Activated T-helper 17 cell treated with anti-CD3 and anti-CD28 coated beads, Interleukin-2, amount 50 U/mL, for 72 hours (primary cell): Measurements from ENCODE around the gene RPS2. TPM values are rescaled to one million over a fixed set of nuclear protein-coding genes. Genes with fewer than 3 reads are reported as not detected.

Source experiments
- ATAC-seq: fragments of 150-1000 bp; cut with Tn5 transposase; replicated peaks from 2 replicates; pipeline ENCODE4 v1.10.0; 2021; ENCODE audit warnings: mild to moderate bottlenecking, moderate library complexity
- H3K27ac Mint-ChIP-seq: one replicate; pipeline ENCODE4 v1.8.0; 2022; ENCODE audit warnings: mixed read lengths
- H3K27me3 Mint-ChIP-seq: one replicate; pipeline ENCODE4 v1.8.0; 2022; ENCODE audit warnings: mixed read lengths
- H3K36me3 Mint-ChIP-seq: one replicate; pipeline ENCODE4 v1.8.0; 2022; ENCODE audit warnings: low read depth, mild to moderate bottlenecking, mixed read lengths
- H3K4me1 Mint-ChIP-seq: one replicate; pipeline ENCODE4 v1.8.0; 2022; ENCODE audit warnings: mixed read lengths
- H3K4me3 Mint-ChIP-seq: one replicate; pipeline ENCODE4 v1.8.0; 2022; ENCODE audit warnings: mild to moderate bottlenecking, mixed read lengths
- H3K9me3 Mint-ChIP-seq: one replicate; pipeline ENCODE4 v1.8.0; 2022; ENCODE audit warnings: mixed read lengths
- total RNA-seq, 2 donors: library from RNA; stranded (reverse); gene quantifications; one replicate each; pipeline ENCODE4 v1.2.3, GENCODE V29; 2022

The RPS2 gene
- total RNA-seq, 2 donors from 2014 or later = 4,570 to 4,579 TPM

GRCh38 chr16:2003231-2003826, 38.7 kb upstream of the RPS2 start:
- Mint-ChIP-seq H3K9me3 (no peaks in the 10 kb centered on the region), H3K4me3 (no peak overlapping the region), H3K27ac (no peak overlapping the region), H3K27me3 (no peaks in the 10 kb centered on the region), H3K4me1 (peaks cover 16% of the 10 kb centered on the region), H3K36me3 (peaks cover 46% of the 10 kb centered on the region)
- ATAC-seq = no peak

- H3K4me3 Mint-ChIP-seq = no peak overlapping the region
- peaks cover 10% of the 10 kb centered on the region for H3K4me1 Mint-ChIP-seq
- no peaks in the 10 kb centered on the region for H3K9me3 Mint-ChIP-seq
- no peaks in the 10 kb centered on the region for H3K27me3 Mint-ChIP-seq
- H3K36me3 Mint-ChIP-seq = peaks cover 46% of the 10 kb centered on the region
- ATAC-seq = no peak
- no peak overlapping the region for H3K27ac Mint-ChIP-seq
Observed at GRCh38 chr16:2002406-2003230, 38.0 kb upstream of the RPS2 start.

GRCh38 chr16:2001456-2002355, 37.1 kb upstream of the RPS2 start:
- no peak for ATAC-seq
- H3K36me3 Mint-ChIP-seq = peaks cover 45% of the 10 kb centered on the region

GRCh38 chr16:2001035-2001434, 36.4 kb upstream of the RPS2 start:
- Mint-ChIP-seq H3K4me1 (peaks cover 2% of the 10 kb centered on the region), H3K9me3 (no peaks in the 10 kb centered on the region), H3K27ac (no peak overlapping the region), H3K4me3 (no peak overlapping the region), H3K36me3 (peaks cover 42% of the 10 kb centered on the region), H3K27me3 (no peaks in the 10 kb centered on the region)
- no peak for ATAC-seq

More at GRCh38 chr16:2001456-2002355, 37.1 kb upstream of the RPS2 start:
- H3K4me1 Mint-ChIP-seq = peaks cover 6% of the 10 kb centered on the region
- no peaks in the 10 kb centered on the region for H3K27me3 Mint-ChIP-seq
- no peak overlapping the region for H3K4me3 Mint-ChIP-seq
- no peak overlapping the region for H3K27ac Mint-ChIP-seq
- H3K9me3 Mint-ChIP-seq = no peaks in the 10 kb centered on the region

GRCh38 chr16:1999866-2000514, 35.4 kb upstream of the RPS2 start:
- Mint-ChIP-seq H3K27me3 (no peaks in the 10 kb centered on the region), H3K27ac (no peak overlapping the region), H3K36me3 (peaks cover 42% of the 10 kb centered on the region), H3K9me3 (no peaks in the 10 kb centered on the region), H3K4me3 (no peak overlapping the region), H3K4me1 (no peaks in the 10 kb centered on the region)
- ATAC-seq = no peak

- no peak for ATAC-seq
- Mint-ChIP-seq H3K27ac (no peak overlapping the region), H3K4me1 (no peaks in the 10 kb centered on the region), H3K27me3 (no peaks in the 10 kb centered on the region), H3K9me3 (no peaks in the 10 kb centered on the region), H3K36me3 (peaks cover 42% of the 10 kb centered on the region), H3K4me3 (no peak overlapping the region)
Observed at GRCh38 chr16:1998852-1999801, 34.5 kb upstream of the RPS2 start.

- H3K9me3 Mint-ChIP-seq = no peaks in the 10 kb centered on the region
- H3K27ac Mint-ChIP-seq = no peak overlapping the region
- H3K4me1 Mint-ChIP-seq = no peaks in the 10 kb centered on the region
- H3K27me3 Mint-ChIP-seq = no peaks in the 10 kb centered on the region
- peaks cover 42% of the 10 kb centered on the region for H3K36me3 Mint-ChIP-seq
- no peak overlapping the region for H3K4me3 Mint-ChIP-seq
- ATAC-seq = no peak
Observed at GRCh38 chr16:1998360-1998835, 33.8 kb upstream of the RPS2 start.

GRCh38 chr16:1997494-1998359, 33.1 kb upstream of the RPS2 start:
- Mint-ChIP-seq H3K36me3 (peaks cover 42% of the 10 kb centered on the region), H3K9me3 (no peaks in the 10 kb centered on the region), H3K27ac (no peak overlapping the region), H3K4me3 (no peak overlapping the region), H3K27me3 (no peaks in the 10 kb centered on the region), H3K4me1 (no peaks in the 10 kb centered on the region)
- ATAC-seq = no peak

GRCh38 chr16:1993731-1994131, 29.1 kb upstream of the RPS2 start:
- Mint-ChIP-seq H3K4me3 (no peak overlapping the region), H3K27ac (no peak overlapping the region), H3K27me3 (peaks cover 3% of the 10 kb centered on the region), H3K36me3 (peaks cover 17% of the 10 kb centered on the region), H3K4me1 (no peaks in the 10 kb centered on the region), H3K9me3 (no peaks in the 10 kb centered on the region)
- ATAC-seq = peak; percentile 29

- no peaks in the 10 kb centered on the region for H3K4me1 Mint-ChIP-seq
- H3K4me3 Mint-ChIP-seq = no peak overlapping the region
- no peak for ATAC-seq
- peaks cover 7% of the 10 kb centered on the region for H3K36me3 Mint-ChIP-seq
- no peaks in the 10 kb centered on the region for H3K9me3 Mint-ChIP-seq
- peaks cover 7% of the 10 kb centered on the region for H3K27me3 Mint-ChIP-seq
- no peak overlapping the region for H3K27ac Mint-ChIP-seq
Observed at GRCh38 chr16:1992704-1993317, 28.2 kb upstream of the RPS2 start.

- peak; percentile 67 for ATAC-seq
- Mint-ChIP-seq H3K4me3 (peak overlapping the region; percentile 76), H3K27me3 (peaks cover 7% of the 10 kb centered on the region), H3K9me3 (no peaks in the 10 kb centered on the region), H3K36me3 (peaks cover under 1% of the 10 kb centered on the region), H3K4me1 (no peaks in the 10 kb centered on the region), H3K27ac (no peak overlapping the region)
Observed at GRCh38 chr16:1991948-1992703, 27.5 kb upstream of the RPS2 start.

- H3K27me3 Mint-ChIP-seq = peaks cover 7% of the 10 kb centered on the region
- H3K27ac Mint-ChIP-seq = peak overlapping the region; percentile 48
- H3K4me1 Mint-ChIP-seq = no peaks in the 10 kb centered on the region
- no peak for ATAC-seq
- H3K4me3 Mint-ChIP-seq = peak overlapping the region; percentile 76
- no peaks in the 10 kb centered on the region for H3K36me3 Mint-ChIP-seq
- H3K9me3 Mint-ChIP-seq = no peaks in the 10 kb centered on the region
Observed at GRCh38 chr16:1991588-1991947, 26.9 kb upstream of the RPS2 start.
